HG02571 (cell line): ENCODE data around the gene SNX20.

Source experiments
- ATAC-seq: cut with Tn5 transposase; IDR thresholded peaks from one replicate; pipeline ENCODE4 v1.9.1; 2021; ENCODE audit warnings: mild to moderate bottlenecking, moderate library complexity; ENCODE audit not compliant: unreplicated experiment

The SNX20 gene

DNA sequence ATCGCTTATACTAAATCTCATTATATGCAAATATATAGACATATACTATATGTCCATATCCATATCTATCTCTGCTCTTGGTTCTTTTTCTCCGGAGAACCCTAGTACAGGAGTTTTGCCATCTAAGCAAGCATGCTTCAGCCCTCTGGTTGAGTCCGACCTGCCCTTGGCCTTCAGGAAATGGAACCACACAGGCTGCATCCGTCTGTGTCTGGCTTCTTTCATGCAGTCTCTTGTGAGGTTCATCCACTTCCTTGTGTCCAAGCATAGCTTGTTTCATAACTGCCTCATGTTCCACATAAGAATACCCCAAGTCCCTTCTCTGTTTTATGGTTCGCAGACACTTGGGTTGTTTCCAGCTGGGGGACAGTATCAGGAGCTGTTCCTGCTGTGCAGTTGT, 16.8 kb downstream of the SNX20 start:
- ATAC-seq = no peak

DNA sequence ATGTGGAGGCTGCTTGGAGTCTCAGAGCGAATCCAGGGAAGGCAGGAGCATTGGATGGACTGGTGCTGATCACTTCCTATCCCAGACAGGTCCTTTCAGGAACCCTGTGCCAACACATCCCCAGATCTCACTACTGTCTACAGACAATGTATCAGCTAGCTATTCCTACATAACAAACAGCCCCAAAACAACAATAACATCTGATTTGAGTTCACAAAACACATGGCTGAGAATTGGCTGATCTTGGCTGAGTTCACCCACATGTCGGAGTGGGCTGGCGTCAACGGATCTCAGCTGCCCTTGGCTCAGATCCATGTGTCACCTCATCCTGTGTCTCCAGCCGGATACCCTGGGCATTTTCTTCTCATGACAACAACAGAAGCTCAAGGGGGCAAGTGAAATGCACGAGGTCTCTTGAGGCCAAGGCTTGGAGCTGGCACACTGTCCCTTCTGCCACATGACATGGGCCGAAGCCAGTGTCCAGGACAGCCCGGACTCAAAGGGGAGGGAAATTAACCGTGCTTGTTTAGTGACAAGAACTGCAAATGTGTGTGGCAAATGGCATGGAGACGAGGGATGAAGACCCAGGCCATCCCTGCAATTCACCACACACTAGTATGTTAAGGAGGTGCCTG, 18.7 kb downstream of the SNX20 start:
- ATAC-seq = no peak

DNA sequence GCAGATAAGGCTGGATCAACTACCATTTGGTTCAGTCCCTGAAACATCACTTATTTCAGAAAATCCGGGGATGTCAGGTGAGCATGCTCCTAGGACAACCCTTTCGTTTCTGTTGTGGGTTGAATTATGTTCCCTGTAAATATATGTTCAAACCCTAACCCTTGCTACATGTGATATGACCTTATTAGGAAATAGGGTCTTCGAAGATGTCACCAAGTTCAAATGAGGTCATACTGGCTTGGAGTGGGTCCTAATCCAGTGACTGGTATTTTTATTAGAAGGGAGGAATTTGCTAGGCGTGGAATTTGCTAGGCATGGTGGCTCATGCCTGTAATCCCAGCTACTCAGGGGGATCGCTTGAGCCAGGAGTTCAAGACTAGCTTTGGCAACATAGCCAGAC, 21.3 kb downstream of the SNX20 start:
- no peak for ATAC-seq

GRCh38 chr16:50657241-50657640, 23.9 kb downstream of the SNX20 start:
- ATAC-seq = no peak

GRCh38 chr16:50655558-50656055, 25.5 kb downstream of the SNX20 start:
- no peak for ATAC-seq

DNA sequence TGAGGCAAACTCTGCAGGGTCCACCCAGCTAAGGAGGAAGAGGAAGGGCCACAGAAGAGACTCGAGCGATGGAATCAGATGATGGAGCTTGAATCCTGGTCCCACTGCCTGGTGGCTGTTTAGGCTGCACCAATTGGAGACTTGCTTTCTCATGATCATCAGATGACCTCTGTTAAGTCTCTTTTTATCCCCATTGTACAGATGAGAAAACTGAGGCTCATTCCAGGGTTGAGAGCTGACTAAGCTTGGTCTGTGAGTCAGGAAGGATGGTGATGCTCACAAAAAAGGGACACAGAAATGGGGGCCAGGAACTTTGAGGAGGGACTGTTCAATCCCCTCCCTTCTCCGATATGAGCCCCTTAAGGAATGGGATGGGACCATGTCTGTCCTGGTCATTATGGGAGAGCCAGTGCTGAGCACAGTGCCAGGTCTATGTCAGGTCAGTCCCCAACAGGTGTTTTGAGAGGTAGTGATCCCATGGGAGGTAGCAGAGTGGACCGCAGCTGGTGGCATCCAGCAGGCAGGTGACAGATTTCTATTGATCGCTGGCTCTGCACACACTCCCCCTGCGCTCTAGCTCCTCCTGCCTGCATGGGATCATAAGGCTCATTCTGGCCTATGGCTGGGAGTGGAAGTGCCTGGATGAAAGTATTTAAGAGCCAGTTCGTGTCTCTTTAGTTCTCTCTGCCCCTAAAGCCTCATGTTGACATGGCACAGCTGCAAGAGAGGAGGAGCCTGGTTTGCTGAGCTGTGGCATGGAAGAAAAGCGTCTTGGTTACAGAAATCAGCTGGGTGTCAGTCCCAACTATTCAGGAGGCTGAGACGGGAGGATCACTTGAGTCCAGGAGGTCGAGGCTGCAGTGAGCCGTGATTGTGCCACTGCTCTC, 27.2 kb downstream of the SNX20 start:
- no peak for ATAC-seq

DNA sequence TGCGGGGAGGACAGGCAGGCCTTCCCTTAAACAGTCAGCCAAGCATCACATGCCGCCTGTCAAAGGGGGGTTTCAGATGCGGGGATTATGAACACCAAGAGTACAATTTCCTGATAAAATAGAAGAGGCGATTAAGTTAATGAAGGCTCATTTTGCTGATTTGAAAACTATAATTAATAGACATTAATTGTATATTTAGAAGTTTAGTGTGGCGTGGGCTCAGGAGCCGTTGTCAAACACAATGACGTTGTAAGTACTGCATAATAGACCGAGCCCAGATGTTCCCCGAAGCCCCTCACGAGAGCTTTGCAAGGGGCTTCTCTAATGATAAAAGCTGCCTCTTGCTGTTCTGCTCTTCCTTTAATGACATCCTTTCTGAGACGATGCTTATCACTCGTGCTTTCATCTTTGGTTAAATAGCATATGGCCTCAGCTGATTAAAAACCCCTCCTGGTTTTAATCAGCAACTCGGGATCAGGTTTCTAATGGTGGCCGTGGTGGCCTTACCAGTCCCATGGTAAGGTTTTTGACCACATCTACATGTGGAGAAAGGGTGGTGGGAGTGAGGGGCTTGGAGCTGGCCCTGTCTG, 28.2 kb downstream of the SNX20 start:
- ATAC-seq = no peak

- ATAC-seq = no peak
Measured at GRCh38 chr16:50651835-50652438, 29.2 kb downstream of the SNX20 start.

DNA sequence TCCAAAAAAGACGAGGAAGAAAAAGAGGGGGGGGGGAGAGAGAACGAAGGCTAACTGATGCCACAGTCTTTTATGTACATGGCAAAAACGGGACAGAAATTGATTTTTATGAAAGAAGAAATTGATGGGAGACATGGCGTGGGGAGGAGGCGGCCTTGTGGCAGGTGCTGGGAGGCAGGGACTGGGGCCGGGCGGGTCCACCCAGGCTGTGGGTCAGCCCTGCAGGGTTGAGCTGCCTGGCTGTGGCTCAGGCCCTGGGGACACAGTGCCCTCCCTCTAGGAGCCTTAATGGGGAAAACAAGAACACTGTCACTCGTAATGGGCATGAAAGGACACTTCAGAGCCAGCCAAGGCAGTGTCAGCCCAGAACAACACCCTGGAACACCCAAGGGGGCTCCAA, 34.8 kb downstream of the SNX20 start:
- no peak for ATAC-seq

DNA sequence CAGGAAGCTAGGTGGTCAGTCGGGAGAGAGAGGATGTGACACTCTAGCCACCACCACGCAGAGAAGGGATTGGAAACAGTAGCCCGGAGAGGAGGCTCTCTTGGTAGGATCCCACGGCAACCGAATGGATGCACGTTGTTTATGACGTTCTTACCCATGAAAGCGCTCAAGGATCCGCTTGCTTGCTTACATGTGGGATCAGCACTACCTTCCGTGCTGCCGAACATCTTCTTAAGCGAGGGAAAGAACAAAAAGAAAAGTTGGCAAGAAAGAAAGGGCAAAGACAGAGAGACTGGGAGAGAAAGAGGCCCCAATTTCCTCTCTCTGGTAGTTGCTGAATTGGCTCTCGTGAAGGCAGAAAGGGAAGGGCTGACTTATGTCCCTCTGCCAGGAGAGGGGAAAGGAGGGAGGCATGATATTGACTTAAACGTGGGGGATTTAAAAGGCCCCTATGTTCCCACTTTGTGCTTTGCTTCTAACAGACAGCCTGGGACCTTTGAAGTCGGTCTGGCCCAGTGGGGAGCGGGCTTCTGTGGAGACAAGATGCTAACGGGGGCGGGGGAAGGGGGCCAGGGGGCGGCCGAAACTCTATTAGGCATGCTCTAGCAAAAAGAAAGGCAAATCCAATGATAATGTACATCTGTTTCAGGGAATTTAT, 35.4 kb downstream of the SNX20 start:
- no peak for ATAC-seq

GRCh38 chr16:50644729-50645128, 36.4 kb downstream of the SNX20 start:
- ATAC-seq = no peak

DNA sequence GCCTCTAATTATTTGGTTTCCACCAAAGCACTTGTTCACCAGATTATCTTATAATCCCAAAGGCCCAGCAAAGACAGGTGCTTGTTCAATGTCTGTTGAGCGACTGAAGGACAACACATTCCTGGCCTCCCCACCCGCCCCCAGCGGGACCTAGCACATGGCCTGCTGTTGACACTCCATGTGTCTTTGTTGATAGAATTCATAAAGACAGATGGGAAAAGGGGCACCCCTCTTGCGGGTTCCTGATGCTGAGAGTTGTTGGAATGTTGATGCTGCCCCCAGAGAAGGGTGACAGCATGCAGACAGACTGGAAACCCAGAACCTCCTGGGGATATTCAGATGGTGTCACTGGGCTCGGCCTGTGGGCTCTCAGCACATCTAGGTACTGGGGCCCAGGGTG, 36.9 kb downstream of the SNX20 start:
- no peak for ATAC-seq

- no peak for ATAC-seq
Measured at GRCh38 chr16:50643192-50643591, 37.9 kb downstream of the SNX20 start.

- no peak for ATAC-seq
Measured at GRCh38 chr16:50642349-50642748, 38.8 kb downstream of the SNX20 start.

DNA sequence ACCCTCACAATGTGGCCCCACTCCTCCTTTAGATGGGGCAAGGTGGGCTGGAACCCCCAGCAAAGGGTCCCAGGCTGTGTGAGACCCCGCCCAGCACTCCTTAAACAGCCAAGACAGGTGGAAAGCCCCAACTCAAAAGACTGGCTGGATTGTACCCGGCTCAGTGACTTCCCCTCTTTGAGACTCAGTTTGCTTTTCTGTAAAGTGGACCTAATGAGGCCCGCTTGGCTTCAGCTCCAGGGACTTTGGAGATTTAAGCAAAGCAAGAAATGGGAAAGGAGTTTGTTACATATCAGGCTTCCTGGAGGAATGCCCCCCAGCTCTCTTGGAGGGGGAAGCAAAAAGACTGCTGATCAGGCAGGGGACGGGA, 39.3 kb downstream of the SNX20 start:
- ATAC-seq = no peak

- ATAC-seq = no peak
Measured at GRCh38 chr16:50640919-50641817, 39.9 kb downstream of the SNX20 start.

GRCh38 chr16:50640391-50640790, 40.7 kb downstream of the SNX20 start:
- no peak for ATAC-seq

GRCh38 chr16:50638816-50639670, 42.1 kb downstream of the SNX20 start:
- ATAC-seq = no peak
